AG04449 (cell line): ENCODE data around the gene PROB1.
"Not testable (repeated sequence)": the region's sequence is repeated elsewhere in the genome, so short reads cannot be mapped to it uniquely, and the experiment has no call there.

Source experiments
- CTCF ChIA-PET: fragments of 350-600 bp; formaldehyde crosslinking; extraction: SDS; loops from one replicate; lab custom pipeline; 2021; ENCODE audit warnings: antibody characterized with exemption; lab: Yijun Ruan, JAX
- POLR2A ChIA-PET: fragments of 400-600, 350-600 bp; formaldehyde crosslinking; extraction: SDS; loops from one replicate; lab custom pipeline; 2020; ENCODE audit warnings: antibody characterized with exemption, inconsistent platforms; lab: Yijun Ruan, JAX
- DNase-seq: peaks from one replicate; pipeline ENCODE4 v3.0.0-alpha.2; 2010; ENCODE audit warnings: low read depth, low spot score
- H3K4me3 ChIP-seq: 2 replicates; pipeline ENCODE4 v1.5.1; 2011; ENCODE audit warnings: low read depth, mild to moderate bottlenecking, control low read depth, low read length
- CTCF ChIP-seq: IDR thresholded peaks from one replicate; pipeline ENCODE4 v1.5.1; 2011; ENCODE audit warnings: mild to moderate bottlenecking, moderate library complexity, low read length, control low read depth, inconsistent platforms; ENCODE audit not compliant: insufficient read depth; ENCODE audit errors: missing control alignments

Gene PROB1

GRCh38 chr5:139410121-139410992 lies 15.5 kb upstream of the PROB1 start:
- DNase-seq, result no peak
- ChIA-PET POLR2A (interaction anchor here (0.6 to 1.4 kb wide), 3 partner anchors 29 to 565 kb away, joined by 3 to 5 read pairs (median 4); partner anchors contain the start of gene DNAJC18), CTCF (interaction anchor here (0.9 to 9.7 kb wide), 6 partner anchors 8 to 106 kb away, joined by 3 to 103 read pairs (median 4); partner anchors contain the start of gene PAIP2)
- no peak for TF ChIP-seq CTCF
- H3K4me3 ChIP-seq, result no peak overlapping the region

DNA sequence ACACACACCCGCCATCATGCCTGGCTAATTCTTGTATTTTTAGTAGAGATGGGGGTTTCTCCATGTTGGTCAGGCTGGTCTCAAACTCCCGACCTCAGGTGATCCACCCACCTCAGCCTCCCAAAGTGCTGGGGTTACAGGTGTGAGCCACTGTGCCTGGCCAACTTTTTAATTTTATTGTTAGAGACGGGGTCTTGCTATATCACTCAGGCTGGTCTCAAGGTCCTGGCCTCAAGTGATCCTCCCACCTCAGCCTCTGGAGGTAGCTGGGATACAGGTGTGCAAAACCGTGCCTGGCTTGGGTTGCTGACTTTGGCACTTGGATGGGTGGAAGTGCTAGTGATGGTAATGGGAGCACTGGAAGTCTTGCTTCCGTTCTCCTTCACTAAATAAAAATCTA lies 14.2 kb upstream of the PROB1 start:
- DNase-seq, H3K4me3 ChIP-seq, POLR2A ChIA-PET: not testable (repeated sequence)
- CTCF ChIA-PET, result interaction anchor here (0.6 to 9.7 kb wide), 3 partner anchors 13 to 107 kb away, joined by 3 to 103 read pairs (median 93); no protein-coding TSS in a partner anchor

DNA sequence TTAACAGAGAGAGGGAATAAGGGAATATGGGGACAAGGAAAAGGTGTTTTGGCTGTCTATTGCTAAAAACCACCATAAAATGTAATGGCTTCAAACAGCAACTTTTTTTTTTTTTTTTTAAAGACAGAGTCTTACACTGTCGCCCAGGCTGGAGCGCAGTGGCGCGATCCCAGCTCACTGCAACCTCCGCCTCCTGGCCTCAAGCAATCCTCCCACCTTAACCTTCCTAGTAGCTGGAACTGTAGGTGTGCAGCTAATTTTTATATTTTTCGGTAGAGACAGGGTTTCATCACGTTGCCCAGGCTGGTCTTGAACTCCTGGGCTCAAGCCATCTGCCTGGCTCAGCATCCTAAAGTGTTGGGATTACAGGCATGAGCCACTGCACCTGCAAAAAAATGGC lies 13.3 kb upstream of the PROB1 start:
- no peak for DNase-seq
- POLR2A ChIA-PET, result no interaction called here
- CTCF ChIA-PET, result interaction anchor here (7.3 to 9.7 kb wide), 2 partner anchors 14 to 108 kb away, joined by 93 to 103 read pairs; no protein-coding TSS in a partner anchor

DNA sequence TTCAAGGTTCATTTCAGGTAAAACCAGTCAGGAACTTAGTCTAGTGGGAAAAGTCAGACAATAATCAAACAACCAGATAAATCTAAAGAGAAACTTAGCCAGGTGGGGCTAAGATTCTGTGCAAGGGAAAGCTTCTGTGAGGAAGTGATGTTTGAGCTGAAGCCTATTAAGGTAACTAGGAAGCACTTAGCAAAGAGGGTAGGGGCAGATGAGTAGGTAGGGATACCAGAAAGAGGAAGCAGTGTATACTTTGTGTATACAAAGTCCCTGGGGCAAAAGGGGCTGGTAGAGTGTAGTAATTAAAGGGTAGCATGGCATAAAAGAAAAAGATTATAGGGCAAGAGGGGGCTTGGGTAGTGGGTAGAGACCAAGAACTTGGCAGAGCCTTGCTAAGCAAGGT lies 12.6 kb upstream of the PROB1 start:
- POLR2A ChIA-PET, result no interaction called here
- no peak overlapping the region for H3K4me3 ChIP-seq
- TF ChIP-seq CTCF, result no peak
- CTCF ChIA-PET, result interaction anchor here (1.2 to 9.7 kb wide), 3 partner anchors 14 to 109 kb away, joined by 4 to 103 read pairs (median 93); no protein-coding TSS in a partner anchor
- no peak for DNase-seq

More for the DNA sequence above, 13.3 kb upstream of the PROB1 start:
- TF ChIP-seq CTCF, result no peak
- no peak overlapping the region for H3K4me3 ChIP-seq

DNA sequence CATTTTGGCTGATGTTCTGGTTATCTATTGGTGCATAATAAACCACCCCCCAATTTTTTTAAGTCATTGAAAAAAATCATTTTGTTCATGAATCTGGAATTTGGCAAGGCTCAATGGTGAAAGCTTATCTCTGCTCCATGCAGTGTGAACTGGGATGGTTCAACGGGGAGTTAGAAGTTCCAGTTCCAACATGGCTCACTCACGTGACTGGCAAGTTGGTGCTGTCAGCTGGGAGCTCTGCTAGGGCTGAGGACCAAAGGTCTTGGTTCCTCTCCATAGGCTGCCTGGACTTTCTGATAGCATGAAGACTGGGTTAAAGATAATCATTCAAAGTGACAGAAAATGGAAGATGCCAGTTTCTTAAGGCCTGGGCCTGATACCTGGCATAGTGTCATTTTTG lies 12.1 kb upstream of the PROB1 start:
- ChIA-PET POLR2A (no interaction called here), CTCF (interaction anchor here (0.8 to 7.3 kb wide), 4 partner anchors 15 to 168 kb away, joined by 3 to 93 read pairs (median 4); no protein-coding TSS in a partner anchor)
- TF ChIP-seq CTCF, result no peak
- no peak overlapping the region for H3K4me3 ChIP-seq
- no peak for DNase-seq

DNA sequence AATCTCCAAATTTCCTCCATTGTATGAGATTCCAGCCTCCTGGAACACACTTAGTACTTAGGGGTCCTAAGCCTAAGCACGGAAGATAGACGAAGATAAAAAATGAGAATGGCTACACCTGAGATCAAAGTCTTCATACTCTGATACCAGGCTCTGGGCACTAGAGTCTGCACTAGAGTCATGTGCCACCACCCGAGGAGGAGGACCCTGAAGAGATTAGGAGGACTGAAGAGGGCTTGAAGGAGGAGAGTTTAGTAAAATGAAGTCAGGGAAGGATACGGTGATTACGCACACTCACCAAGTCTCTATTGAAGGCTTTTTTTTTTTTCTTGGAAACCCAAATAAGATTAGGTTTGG lies 9.6 kb upstream of the PROB1 start:
- TF ChIP-seq CTCF, result no peak
- DNase-seq, result no peak
- POLR2A ChIA-PET, result interaction anchor here (1.0 kb wide), 1 partner anchor 133 kb away, joined by 4 read pairs; no protein-coding TSS in a partner anchor
- CTCF ChIA-PET, result interaction anchor here (2.8 kb wide), 1 partner anchor 18 kb away, joined by 12 read pairs; no protein-coding TSS in a partner anchor
- peak overlapping the region; percentile 29; the same call in 1 of the 2 replicates for H3K4me3 ChIP-seq
